Caco-2 (cell line): Measurements from ENCODE around the gene ALDOA. TPM values are rescaled to one million over a fixed set of nuclear protein-coding genes. Genes with fewer than 3 reads are reported as not detected.

Experiments used
- BruUV-seq: library from RNA; stranded (reverse); fragments of 400-500 nt; replicated peaks from 2 replicates; lab custom pipeline; 2021; lab: Mats Ljungman, UMichigan
- CTCF ChIA-PET: fragments of 300-600 bp; sonication (Branson Sonifier 250); formaldehyde crosslinking; loops from one replicate; lab custom pipeline; 2022; ENCODE audit warnings: antibody characterized with exemption; lab: Charles Lee
- POLR2A ChIA-PET: fragments of 300-600 bp; sonication (Branson Sonifier 250); formaldehyde crosslinking; loops from one replicate; lab custom pipeline; 2022; ENCODE audit warnings: antibody characterized with exemption; lab: Charles Lee
- DNase-seq, 2 experiments: peaks; one replicate each; pipeline versions ENCODE4 v3.0.0 to v3.0.0-alpha.2; 2020 to 2022
- H3K27me3 ChIP-seq: replicated peaks from 2 replicates; pipeline ENCODE4 v1.6.0; 2011; ENCODE audit warnings: low read length; ENCODE audit not compliant: control insufficient read depth, insufficient read depth
- H3K36me3 ChIP-seq: 2 replicates; pipeline ENCODE4 v1.5.1; 2011; ENCODE audit warnings: low read length; ENCODE audit not compliant: control insufficient read depth, insufficient read depth
- H3K4me1 ChIP-seq: fragments of 250-450 bp; sonication (Bioruptor Pico); 2 replicates; pipeline ENCODE4 v1.5.1; 2020; ENCODE audit warnings: mild to moderate bottlenecking
- H3K4me3 ChIP-seq: 2 replicates; pipeline ENCODE4 v1.5.1; 2011; ENCODE audit warnings: low read depth, mild to moderate bottlenecking, control low read depth, low read length
- H3K9me3 ChIP-seq: fragments of 250-450 bp; sonication (Bioruptor Pico); 2 replicates; pipeline ENCODE4 v1.5.1; 2020; ENCODE audit warnings: mild to moderate bottlenecking, moderate library complexity
- H3K27ac Mint-ChIP-seq: one replicate; pipeline ENCODE4 v1.8.0; 2022; ENCODE audit warnings: mixed read lengths; ENCODE audit not compliant: unreplicated experiment
- H3K27me3 Mint-ChIP-seq: one replicate; pipeline ENCODE4 v1.8.0; 2022; ENCODE audit warnings: mixed read lengths; ENCODE audit not compliant: insufficient read depth, unreplicated experiment
- H3K36me3 Mint-ChIP-seq: one replicate; pipeline ENCODE4 v1.8.0; 2022; ENCODE audit warnings: mild to moderate bottlenecking, mixed read lengths; ENCODE audit not compliant: insufficient read depth, unreplicated experiment
- H3K4me1 Mint-ChIP-seq: one replicate; pipeline ENCODE4 v1.8.0; 2022; ENCODE audit warnings: low read depth, mixed read lengths; ENCODE audit not compliant: unreplicated experiment
- H3K4me3 Mint-ChIP-seq: one replicate; pipeline ENCODE4 v1.8.0; 2022; ENCODE audit warnings: mild to moderate bottlenecking, moderate library complexity, mixed read lengths; ENCODE audit not compliant: unreplicated experiment
- H3K9me3 Mint-ChIP-seq: one replicate; pipeline ENCODE4 v1.8.0; 2022; ENCODE audit warnings: mixed read lengths; ENCODE audit not compliant: unreplicated experiment
- intact Hi-C: fragments of 100-400 bp; cut with micrococcal nuclease; formaldehyde crosslinking; loops from one replicate; pipeline ENCODE4 v1.10.0; 2022; ENCODE audit not compliant: unreplicated experiment
- total RNA-seq: library from RNA; stranded (reverse); gene quantifications from 2 replicates; pipeline ENCODE4 v1.2.3, GENCODE V29; 2022
- TF ChIP-seq, protein P1 (sequence below), 2 experiments: fragments of 200-600 bp in 1 of 2; IDR thresholded peaks; 1 replicate in 1 of 2; 2 replicates in 1 of 2; pipeline versions ENCODE4 v1.5.1 to v1.8.0; 2011 to 2022; ENCODE audit warnings: antibody characterized with exemption in 1 of 2, control low read depth in 1 of 2, inconsistent platforms in 1 of 2, low read depth in 1 of 2, low read length in 1 of 2, mild to moderate bottlenecking in 1 of 2, moderate library complexity in 1 of 2; ENCODE audit not compliant: insufficient read depth in 1 of 2, severe bottlenecking in 1 of 2, unreplicated experiment in 1 of 2

ALDOA gene
- total RNA-seq, 1 experiment from 2014 or later: 675 TPM

- H3K27ac Mint-ChIP-seq: no peak overlapping the region
- H3K4me1 Mint-ChIP-seq: no peaks in the 10 kb centered on the region
- CTCF ChIA-PET: no interaction called here
- Histone ChIP-seq H3K4me3 (no peak overlapping the region), H3K4me1 (no peaks in the 10 kb centered on the region), H3K36me3 (peaks cover 6% of the 10 kb centered on the region), H3K9me3 (no peaks in the 10 kb centered on the region), H3K27me3 (no peaks in the 10 kb centered on the region)
- POLR2A ChIA-PET: no interaction called here
- no peaks in the 10 kb centered on the region for H3K9me3 Mint-ChIP-seq
- BruUV-seq: no TSS peak
- no peak overlapping the region for H3K4me3 Mint-ChIP-seq
- DNase-seq: no peak
- peaks cover 68% of the 10 kb centered on the region for H3K36me3 Mint-ChIP-seq
- TF ChIP-seq, protein P1, sequence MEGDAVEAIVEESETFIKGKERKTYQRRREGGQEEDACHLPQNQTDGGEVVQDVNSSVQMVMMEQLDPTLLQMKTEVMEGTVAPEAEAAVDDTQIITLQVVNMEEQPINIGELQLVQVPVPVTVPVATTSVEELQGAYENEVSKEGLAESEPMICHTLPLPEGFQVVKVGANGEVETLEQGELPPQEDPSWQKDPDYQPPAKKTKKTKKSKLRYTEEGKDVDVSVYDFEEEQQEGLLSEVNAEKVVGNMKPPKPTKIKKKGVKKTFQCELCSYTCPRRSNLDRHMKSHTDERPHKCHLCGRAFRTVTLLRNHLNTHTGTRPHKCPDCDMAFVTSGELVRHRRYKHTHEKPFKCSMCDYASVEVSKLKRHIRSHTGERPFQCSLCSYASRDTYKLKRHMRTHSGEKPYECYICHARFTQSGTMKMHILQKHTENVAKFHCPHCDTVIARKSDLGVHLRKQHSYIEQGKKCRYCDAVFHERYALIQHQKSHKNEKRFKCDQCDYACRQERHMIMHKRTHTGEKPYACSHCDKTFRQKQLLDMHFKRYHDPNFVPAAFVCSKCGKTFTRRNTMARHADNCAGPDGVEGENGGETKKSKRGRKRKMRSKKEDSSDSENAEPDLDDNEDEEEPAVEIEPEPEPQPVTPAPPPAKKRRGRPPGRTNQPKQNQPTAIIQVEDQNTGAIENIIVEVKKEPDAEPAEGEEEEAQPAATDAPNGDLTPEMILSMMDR (IDR thresholded peaks at IDR 0.05; ENCODE audit: insufficient read depth in 1 of 2, low read depth in 1 of 2, low read length in 1 of 2, severe bottlenecking in 1 of 2, unreplicated experiment in 1 of 2): peak; percentile 11 to 23
- no peaks in the 10 kb centered on the region for H3K27me3 Mint-ChIP-seq
- intact Hi-C loops: no loop called here
These were observed 17.1 kb downstream of the ALDOA start for GRCh38 chr16:30082545-30083090.

- peaks cover 5% of the 10 kb centered on the region for H3K36me3 ChIP-seq
- H3K4me3 ChIP-seq: no peak overlapping the region
- H3K27me3 ChIP-seq: no peaks in the 10 kb centered on the region
- H3K27ac Mint-ChIP-seq: no peak overlapping the region
- H3K9me3 Mint-ChIP-seq: no peaks in the 10 kb centered on the region
- intact Hi-C loops: no loop called here
- BruUV-seq: no TSS peak
- TF ChIP-seq, protein P1 (IDR thresholded peaks at IDR 0.05; ENCODE audit: insufficient read depth in 1 of 2, low read depth in 1 of 2, low read length in 1 of 2, severe bottlenecking in 1 of 2, unreplicated experiment in 1 of 2): no peak
- H3K4me1 Mint-ChIP-seq: no peaks in the 10 kb centered on the region
- POLR2A ChIA-PET: no interaction called here
- no peaks in the 10 kb centered on the region for H3K9me3 ChIP-seq
- CTCF ChIA-PET: no interaction called here
- peaks cover 68% of the 10 kb centered on the region for H3K36me3 Mint-ChIP-seq
- DNase-seq: no peak
- H3K4me3 Mint-ChIP-seq: no peak overlapping the region
- no peaks in the 10 kb centered on the region for H3K27me3 Mint-ChIP-seq
- H3K4me1 ChIP-seq: no peaks in the 10 kb centered on the region
These were observed 17.9 kb downstream of the ALDOA start for GRCh38 chr16:30083216-30084055.

DNA sequence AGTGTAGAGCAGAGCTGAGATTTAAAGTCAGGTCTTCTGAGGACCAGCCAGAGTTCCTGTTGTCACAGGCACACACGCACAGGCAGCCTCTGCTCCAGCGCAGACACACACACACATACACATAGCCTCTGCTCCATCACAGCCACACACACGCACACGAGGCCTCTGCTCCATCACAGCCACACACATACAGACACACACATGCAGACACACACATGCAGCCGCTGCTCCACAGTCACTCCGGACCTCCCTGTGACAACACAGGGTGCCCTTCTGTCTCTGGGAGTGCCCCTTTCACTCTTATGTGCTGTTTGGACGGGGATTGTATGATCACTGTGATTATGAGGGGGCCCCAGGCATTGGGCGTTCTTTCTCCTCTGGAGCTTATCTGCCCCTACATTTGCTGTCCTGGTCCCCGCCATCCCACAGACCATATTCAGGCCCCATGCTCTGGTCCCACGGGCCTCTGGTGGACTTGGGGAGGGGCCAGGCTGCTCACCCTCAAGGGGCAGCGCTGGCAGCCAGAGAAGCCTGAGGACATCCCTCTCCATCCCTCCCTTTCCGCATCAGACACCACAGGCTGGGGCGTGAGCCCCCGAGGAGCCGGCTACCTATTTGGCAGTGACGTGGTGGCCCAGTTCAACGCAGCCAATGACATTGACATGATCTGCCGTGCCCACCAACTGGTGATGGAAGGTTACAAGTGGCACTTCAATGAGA, 18.7 kb downstream of the ALDOA start:
- no peak for DNase-seq
- Mint-ChIP-seq H3K36me3 (peaks cover 68% of the 10 kb centered on the region), H3K9me3 (no peaks in the 10 kb centered on the region), H3K4me3 (no peak overlapping the region), H3K4me1 (no peaks in the 10 kb centered on the region), H3K27ac (no peak overlapping the region), H3K27me3 (no peaks in the 10 kb centered on the region)
- H3K4me1 ChIP-seq: no peaks in the 10 kb centered on the region
- intact Hi-C loops: no loop called here
- CTCF ChIA-PET: no interaction called here
- H3K4me3 ChIP-seq: no peak overlapping the region
- TF ChIP-seq, protein P1 (IDR thresholded peaks at IDR 0.05; ENCODE audit: insufficient read depth in 1 of 2, low read depth in 1 of 2, low read length in 1 of 2, severe bottlenecking in 1 of 2, unreplicated experiment in 1 of 2): no peak
- no peaks in the 10 kb centered on the region for H3K27me3 ChIP-seq
- POLR2A ChIA-PET: no interaction called here
- H3K36me3 ChIP-seq: peaks cover 3% of the 10 kb centered on the region
- no peaks in the 10 kb centered on the region for H3K9me3 ChIP-seq
- no TSS peak for BruUV-seq
